H1 (cell line): ENCODE results near the gene PPIL6. TPM values are rescaled to one million over a fixed set of nuclear protein-coding genes. Genes with fewer than 3 reads are reported as not detected.

Experiments used
- CTCF ChIA-PET: fragments of 300-600 bp; sonication (Branson Sonifier 250); formaldehyde crosslinking; loops from one replicate; lab custom pipeline; 2021; ENCODE audit not compliant: partially characterized antibody; lab: Charles Lee
- POLR2A ChIA-PET: fragments of 300-600 bp; sonication (Branson Sonifier 250); formaldehyde crosslinking; loops from one replicate; lab custom pipeline; 2021; ENCODE audit warnings: inconsistent platforms; ENCODE audit not compliant: partially characterized antibody; lab: Charles Lee
- DNase-seq, 2 experiments: peaks; one replicate each; pipeline versions ENCODE4 v3.0.0 to v3.0.0-alpha.2; 2010 to 2022; ENCODE audit warnings: low spot score in 2 of 2, low read depth in 1 of 2, mixed read lengths in 1 of 2
- FAIRE-seq: peaks from 2 replicates; lab custom pipeline; 2011; peaks lifted over from hg19 to GRCh38; lab: Jason Lieb, UNC
- H2AFZ ChIP-seq: 2 replicates; pipeline ENCODE4 v1.8.1; 2012; ENCODE audit warnings: low read length, inconsistent platforms
- H2AK5ac ChIP-seq: 2 replicates; pipeline ENCODE4 v1.6.1; 2013; ENCODE audit warnings: low read depth, low read length
- H2BK120ac ChIP-seq: replicated peaks from 2 replicates; pipeline ENCODE3; 2013; ENCODE audit warnings: low read depth, low read length, inconsistent platforms
- H2BK12ac ChIP-seq: 2 replicates; pipeline ENCODE4 v1.6.1; 2013; ENCODE audit warnings: low read depth, low read length
- H2BK15ac ChIP-seq: 2 replicates; pipeline ENCODE4 v1.6.1; 2013; ENCODE audit warnings: low read length
- H2BK20ac ChIP-seq: 2 replicates; pipeline ENCODE4 v1.6.1; 2013; ENCODE audit warnings: low read length
- H2BK5ac ChIP-seq: 2 replicates; pipeline ENCODE4 v1.6.1; 2013; ENCODE audit warnings: low read depth, low read length
- H3K14ac ChIP-seq: 2 replicates; pipeline ENCODE4 v1.6.1; 2013; ENCODE audit warnings: inconsistent platforms; ENCODE audit not compliant: insufficient read length
- H3K18ac ChIP-seq: 2 replicates; pipeline ENCODE4 v1.6.1; 2013; ENCODE audit warnings: low read length; ENCODE audit errors: extremely low read depth
- H3K23ac ChIP-seq: 2 replicates; pipeline ENCODE4 v1.6.1; 2013; ENCODE audit warnings: inconsistent platforms; ENCODE audit not compliant: insufficient read length
- H3K23me2 ChIP-seq: 2 replicates; pipeline ENCODE4 v1.6.1; 2013; ENCODE audit warnings: low read depth, low read length
- H3K27ac ChIP-seq: 2 replicates; pipeline ENCODE4 v1.6.1; 2011; ENCODE audit warnings: low read depth, low read length, inconsistent platforms
- H3K27me3 ChIP-seq, 4 experiments: replicated peaks in 1 of 4; 1 replicate in 1 of 4; 2 replicates in 3 of 4; pipeline versions ENCODE4 v1.6.1 to v1.8.1; 2011 to 2013; ENCODE audit warnings: low read length in 3 of 4, mild to moderate bottlenecking in 3 of 4, inconsistent platforms in 2 of 4, mixed read lengths in 2 of 4, moderate library complexity in 1 of 4; ENCODE audit not compliant: control insufficient read depth in 3 of 4, insufficient read depth in 3 of 4; ENCODE audit errors: extremely low read depth in 1 of 4
- H3K36me3 ChIP-seq, 4 experiments: 2 replicates each; pipeline versions ENCODE4 v1.6.1 to v1.8.1; 2011 to 2013; ENCODE audit warnings: mild to moderate bottlenecking in 4 of 4, low read length in 3 of 4, moderate library complexity in 2 of 4, control low read depth in 1 of 4, inconsistent platforms in 1 of 4; ENCODE audit not compliant: insufficient read depth in 4 of 4, control insufficient read depth in 2 of 4
- H3K4ac ChIP-seq: replicated peaks from 2 replicates; pipeline ENCODE3; 2013; ENCODE audit warnings: low read length, low read depth, mixed read lengths, inconsistent platforms; ENCODE audit not compliant: insufficient read length
- H3K4me1 ChIP-seq, 4 experiments: replicated peaks in 1 of 4; 1 replicate in 1 of 4; 2 replicates in 3 of 4; pipeline versions ENCODE4 v1.6.1 to v1.8.1; 2011 to 2013; ENCODE audit warnings: low read length in 3 of 4, inconsistent platforms in 2 of 4, mixed read lengths in 1 of 4; ENCODE audit not compliant: insufficient read depth in 4 of 4, control insufficient read depth in 3 of 4
- H3K4me2 ChIP-seq, 2 experiments: 2 replicates each; pipeline versions ENCODE4 v1.6.1 to v1.8.1; 2011 to 2013; ENCODE audit warnings: low read depth in 2 of 2, low read length in 2 of 2, control low read depth in 1 of 2, inconsistent platforms in 1 of 2, mild to moderate bottlenecking in 1 of 2; ENCODE audit not compliant: insufficient read depth in 1 of 2
- H3K4me3 ChIP-seq, 4 experiments: fragments of 200-600, 300-600 bp in 1 of 4; sonication (generic), shearing (Covaris generic), sonication (Bioruptor Twin) in 1 of 4; 2 replicates each; pipeline versions ENCODE4 v1.5.1 to v1.8.1; 2011 to 2016; ENCODE audit warnings: low read length in 4 of 4, low read depth in 3 of 4, control low read depth in 2 of 4, inconsistent platforms in 2 of 4, mild to moderate bottlenecking in 2 of 4, mixed read lengths in 1 of 4, moderate library complexity in 1 of 4; ENCODE audit not compliant: insufficient read depth in 2 of 4; ENCODE audit errors: extremely low read depth in 1 of 4
- H3K56ac ChIP-seq: replicated peaks from 2 replicates; pipeline ENCODE3; 2013; ENCODE audit warnings: low read depth, mild to moderate bottlenecking, mixed read lengths, low read length, inconsistent platforms; ENCODE audit not compliant: insufficient read length
- H3K79me1 ChIP-seq: 2 replicates; pipeline ENCODE4 v1.6.1; 2013; ENCODE audit warnings: low read depth, low read length, control low read depth
- H3K79me2 ChIP-seq, 2 experiments: 2 replicates each; pipeline versions ENCODE4 v1.6.1 to v1.8.1; 2012 to 2013; ENCODE audit warnings: low read length in 2 of 2, mild to moderate bottlenecking in 2 of 2, inconsistent platforms in 1 of 2; ENCODE audit not compliant: insufficient read depth in 2 of 2, control insufficient read depth in 1 of 2
- H3K9ac ChIP-seq, 4 experiments: replicated peaks in 1 of 4; 1 replicate in 1 of 4; 2 replicates in 3 of 4; pipeline versions ENCODE4 v1.6.1 to v1.8.1; 2011 to 2013; ENCODE audit warnings: low read depth in 3 of 4, low read length in 3 of 4, control low read depth in 2 of 4, mild to moderate bottlenecking in 2 of 4, moderate library complexity in 2 of 4, inconsistent platforms in 1 of 4; ENCODE audit errors: extremely low read depth in 1 of 4
- H3K9me3 ChIP-seq, 2 experiments: 2 replicates each; pipeline versions ENCODE4 v1.6.1 to v1.8.1; 2012 to 2013; ENCODE audit warnings: mild to moderate bottlenecking in 2 of 2, moderate library complexity in 2 of 2, control low read depth in 1 of 2, inconsistent platforms in 1 of 2, low read depth in 1 of 2, low read length in 1 of 2, mixed read lengths in 1 of 2; ENCODE audit not compliant: insufficient read depth in 2 of 2
- H4K20me1 ChIP-seq, 2 experiments: replicated peaks in 1 of 2; 2 replicates each; pipeline versions ENCODE3 to v1.8.1; 2011 to 2013; ENCODE audit warnings: inconsistent platforms in 2 of 2, low read length in 2 of 2, mild to moderate bottlenecking in 1 of 2; ENCODE audit not compliant: insufficient read depth in 2 of 2, control insufficient read depth in 1 of 2
- H4K5ac ChIP-seq: 2 replicates; pipeline ENCODE4 v1.6.1; 2013; ENCODE audit warnings: low read length, low read depth, mixed read lengths, inconsistent platforms; ENCODE audit not compliant: insufficient read length
- H4K8ac ChIP-seq: 2 replicates; pipeline ENCODE4 v1.8.0; 2013; ENCODE audit warnings: mild to moderate bottlenecking, moderate library complexity, low read length, inconsistent platforms; ENCODE audit not compliant: insufficient read depth; ENCODE audit errors: extremely low read depth
- H4K91ac ChIP-seq: replicated peaks from 2 replicates; pipeline ENCODE3; 2013; ENCODE audit warnings: low read length, mixed read lengths, inconsistent platforms; ENCODE audit not compliant: insufficient read length
- CEBPB ChIP-seq: IDR thresholded peaks from 2 replicates; pipeline ENCODE4 v1.6.1; 2012; ENCODE audit warnings: low read depth, low read length
- SIRT6 ChIP-seq: IDR thresholded peaks from one replicate; pipeline ENCODE4 v1.7.1; 2012; ENCODE audit warnings: low read length, inconsistent platforms
- SP1 ChIP-seq: IDR thresholded peaks from 2 replicates; pipeline ENCODE4 v1.6.1; 2011; ENCODE audit warnings: low read depth, low read length
- TAF1 ChIP-seq: IDR thresholded peaks from 2 replicates; pipeline ENCODE4 v1.6.1; 2011; ENCODE audit warnings: mild to moderate bottlenecking, low read depth, low read length
- TAF7 ChIP-seq: optimal IDR thresholded peaks from 2 replicates; pipeline ENCODE3; 2011; ENCODE audit warnings: low read depth, mild to moderate bottlenecking, inconsistent platforms, low read length, moderate library complexity, borderline replicate concordance
- ZNF274 ChIP-seq: IDR thresholded peaks from 2 replicates; pipeline ENCODE4 v1.7.0; 2012; ENCODE audit warnings: low read length, borderline replicate concordance; ENCODE audit errors: extremely low read depth
- WGBS, 2 experiments: shearing (Covaris generic) in 1 of 2; methylation state at CpG; one replicate each; pipeline versions ENCODE4 v1.1.6 to v1.1.7; 2013 to 2015; ENCODE audit warnings: low lambda C conversion rate in 2 of 2, mixed read lengths in 2 of 2, inconsistent platforms in 1 of 2, low coverage in 1 of 2, missing lambda C conversion rate in 1 of 2; ENCODE audit not compliant: insufficient replicate concordance in 2 of 2, insufficient coverage in 1 of 2, insufficient read length in 1 of 2; ENCODE audit errors: extremely low coverage in 1 of 2, missing lambda C conversion rate in 1 of 2; 5-methylcytosine and 5-hydroxymethylcytosine counted together
- polyA plus RNA-seq, 7 experiments: library from polyadenylated mRNA; depleted of rRNA in 3 of 7; stranded (reverse) in 5 of 7; unstranded in 2 of 7; fragments of >200 nt in 5 of 7; fragments of 200-250 nt in 2 of 7; gene quantifications; 1 replicate in 5 of 7; 2 replicates in 1 of 7; 4 replicates in 1 of 7; pipeline versions ENCODE4 v1.2.1 to v1.2.3, GENCODE V29; 2011 to 2013; ENCODE audit warnings: missing spikeins in 2 of 7, mixed read lengths in 2 of 7
- total RNA-seq: library from RNA; stranded (reverse); fragmentation: NEBNext Ultra II Directional; extraction: Animal tissue kit (Norgen Biotek cat#: 25700); gene quantifications from 2 replicates; pipeline ENCODE4 v1.2.1, GENCODE V29; 2021

PPIL6 gene
- total and polyA plus RNA-seq, 2 of the 8 experiments (the other 6 are each of a cell fraction or from before 2014, with no cell fraction given), result 0.42 to 1.3 TPM

- no peaks in the 10 kb centered on the region for H3K27me3 ChIP-seq
- DNase-seq (no peak), FAIRE-seq (no peak)
- H3K18ac ChIP-seq, result no peak overlapping the region
- no peak overlapping the region for H3K56ac ChIP-seq
- no peak overlapping the region for H2BK20ac ChIP-seq
- peaks cover 0 to 11% of the 10 kb centered on the region in 2 experiments; a peak in 2 of 4 replicates for H3K79me2 ChIP-seq
- no peak overlapping the region for H2AFZ ChIP-seq
- H2BK12ac ChIP-seq, result no peak overlapping the region
- H3K23me2 ChIP-seq, result peaks cover 5% of the 10 kb centered on the region
- no peak for TF ChIP-seq SIRT6
- TF ChIP-seq SP1, result no peak
- no peak for TF ChIP-seq TAF7
- no peak for TF ChIP-seq CEBPB
- no peak for TF ChIP-seq TAF1
- no peak for TF ChIP-seq ZNF274
- peaks cover 0 to 5% of the 10 kb centered on the region in 2 experiments; a peak in 1 of 4 replicates for H3K9me3 ChIP-seq
- no peak overlapping the region for H3K4me3 ChIP-seq
- H4K5ac ChIP-seq, result no peak overlapping the region
- H4K91ac ChIP-seq, result no peak overlapping the region
- no peak overlapping the region for H3K4ac ChIP-seq
- no peaks in the 10 kb centered on the region; the same call in 1 of the 2 replicates for H3K79me1 ChIP-seq
- H3K23ac ChIP-seq, result no peak overlapping the region
- WGBS, 2 experiments, result 83% methylated on average over 3 of the region's 3 CpGs; no CpG with 5 or more reads in 1 of the 2 experiments
- H2AK5ac ChIP-seq, result no peak overlapping the region
- ChIA-PET CTCF (interaction anchor here (0.6 to 1.4 kb wide), 7 partner anchors 9 to 918 kb away, joined by 3 to 4 read pairs (median 3); no protein-coding TSS in a partner anchor), POLR2A (interaction anchor here (0.8 to 2.1 kb wide), 2 partner anchors 9 to 10 kb away, joined by 3 to 11 read pairs; no protein-coding TSS in a partner anchor)
- no peak overlapping the region for H3K14ac ChIP-seq
- no peak overlapping the region for H2BK120ac ChIP-seq
- no peak overlapping the region for H3K4me2 ChIP-seq
- peaks cover 2 to 10% (median 6%) of the 10 kb centered on the region in 4 experiments; a peak in 6 of 7 replicates for H3K4me1 ChIP-seq
- no peak overlapping the region for H2BK15ac ChIP-seq
- H4K20me1 ChIP-seq, result peaks cover 0 to 2% of the 10 kb centered on the region in 2 experiments
- no peak overlapping the region for H4K8ac ChIP-seq
- H3K36me3 ChIP-seq, result peaks cover 4 to 45% (median 17%) of the 10 kb centered on the region in 4 experiments
- no peak overlapping the region for H2BK5ac ChIP-seq
- H3K27ac ChIP-seq, result no peak overlapping the region
- no peak overlapping the region for H3K9ac ChIP-seq
Measured at GRCh38 chr6:109460161-109460829, 19.9 kb upstream of the PPIL6 start.
